HCT116 (cell line): Measurements from ENCODE around the gene TGM4. TPM values are rescaled to one million over a fixed set of nuclear protein-coding genes. Genes with fewer than 3 reads are reported as not detected.

Source experiments
- ATAC-seq: fragments of 200-7000 bp; cut with Tn5 transposase; 2 replicates; pipeline ENCODE4 v1.9.1; 2020; ENCODE audit warnings: mild to moderate bottlenecking, moderate library complexity
- BruUV-seq: library from RNA; stranded (reverse); fragments of 400-500 nt; replicated peaks from 2 replicates; lab custom pipeline; 2021; lab: Mats Ljungman, UMichigan
- CTCF ChIA-PET: fragments of 300-600 bp; sonication (Branson Sonifier 250); formaldehyde crosslinking; loops from one replicate; lab custom pipeline; 2021; ENCODE audit warnings: antibody characterized with exemption; lab: Charles Lee
- POLR2A ChIA-PET: fragments of 300-600, 350-600 bp; sonication (Branson Sonifier 250); formaldehyde crosslinking; loops from one replicate; lab custom pipeline; 2021; ENCODE audit warnings: antibody characterized with exemption; lab: Charles Lee
- RAD21 ChIA-PET, 2 experiments: fragments of 300-600 bp; sonication (Branson Sonifier 250); formaldehyde crosslinking; loops; one replicate each; lab custom pipeline; 2023; ENCODE audit warnings: low total read pairs in 2 of 2; ENCODE audit not compliant: uncharacterized antibody in 2 of 2, unreplicated experiment in 2 of 2, low non-redundant PET in 1 of 2; lab: Charles Lee
- DNase-seq: peaks from one replicate; pipeline ENCODE4 v3.0.0-alpha.2; 2010; ENCODE audit warnings: low read depth, low spot score
- H2AFZ ChIP-seq: fragments of 200-600 bp; shearing (Covaris generic), sonication (generic); 2 replicates; pipeline ENCODE4 v1.6.1; 2017; ENCODE audit warnings: low read depth, mixed run types, mixed read lengths, antibody characterized with exemption, low read length; ENCODE audit not compliant: poor library complexity, severe bottlenecking
- H3K27ac ChIP-seq: 2 replicates; pipeline ENCODE4 v1.5.1; 2012; ENCODE audit warnings: low read depth, low read length
- H3K27me3 ChIP-seq: fragments of 200-600 bp; sonication (generic); 2 replicates; pipeline ENCODE4 v1.6.1; 2016; ENCODE audit warnings: mixed run types, low read length, mixed read lengths; ENCODE audit not compliant: insufficient read depth
- H3K36me3 ChIP-seq, 2 experiments: fragments of 200-500 bp in 1 of 2; fragments of 200-600 bp in 1 of 2; sonication (Bioruptor generic) in 1 of 2; sonication (generic) in 1 of 2; 2 replicates each; pipeline versions ENCODE4 v1.5.1 to v1.6.1; 2014 to 2016; ENCODE audit warnings: low read length in 2 of 2, inconsistent platforms in 1 of 2, mixed read lengths in 1 of 2, mixed run types in 1 of 2; ENCODE audit not compliant: insufficient read depth in 2 of 2, control insufficient read depth in 1 of 2
- H3K4me1 ChIP-seq, 2 experiments: fragments of 200-600 bp in 1 of 2; sonication (generic) in 1 of 2; 2 replicates each; pipeline versions ENCODE4 v1.5.1 to v1.6.1; 2012 to 2017; ENCODE audit warnings: low read length in 2 of 2, inconsistent platforms in 1 of 2, mild to moderate bottlenecking in 1 of 2, mixed read lengths in 1 of 2, mixed run types in 1 of 2, moderate library complexity in 1 of 2; ENCODE audit not compliant: insufficient read depth in 2 of 2, control insufficient read depth in 1 of 2
- H3K4me2 ChIP-seq: fragments of 200-600 bp; sonication (generic); 2 replicates; pipeline ENCODE4 v1.6.1; 2017; ENCODE audit warnings: mixed run types, low read length, mixed read lengths
- H3K4me3 ChIP-seq, 2 experiments: fragments of 200-600 bp in 1 of 2; sonication (generic) in 1 of 2; replicated peaks in 1 of 2; 2 replicates each; pipeline ENCODE4 v1.5.1; 2011 to 2016; ENCODE audit warnings: low read length in 2 of 2, control low read depth in 1 of 2, low read depth in 1 of 2, mild to moderate bottlenecking in 1 of 2, mixed read lengths in 1 of 2, mixed run types in 1 of 2
- H3K79me2 ChIP-seq: fragments of 200-600 bp; sonication (generic); 2 replicates; pipeline ENCODE4 v1.6.1; 2017; ENCODE audit warnings: mild to moderate bottlenecking, mixed run types, low read length, moderate library complexity, mixed read lengths; ENCODE audit not compliant: insufficient read depth
- H3K9ac ChIP-seq: fragments of 200-600 bp; sonication (generic); 2 replicates; pipeline ENCODE4 v1.6.1; 2016; ENCODE audit warnings: low read length, mixed read lengths
- H3K9me2 ChIP-seq: fragments of 200-600 bp; sonication (generic), shearing (Covaris generic); 2 replicates; pipeline ENCODE4 v1.6.1; 2017; ENCODE audit warnings: mixed run types, mild to moderate bottlenecking, moderate library complexity; ENCODE audit not compliant: insufficient read depth
- H3K9me3 ChIP-seq, 2 experiments: fragments of 200-500 bp in 1 of 2; fragments of 200-600 bp in 1 of 2; sonication (Bioruptor generic) in 1 of 2; sonication (generic) in 1 of 2; 2 replicates each; pipeline ENCODE4 v1.6.1; 2014 to 2017; ENCODE audit warnings: low read length in 2 of 2, mixed read lengths in 2 of 2, inconsistent platforms in 1 of 2, low read depth in 1 of 2, mild to moderate bottlenecking in 1 of 2, mixed run types in 1 of 2, moderate library complexity in 1 of 2; ENCODE audit not compliant: control insufficient read depth in 1 of 2, insufficient read depth in 1 of 2
- H4K20me1 ChIP-seq: fragments of 200-600 bp; sonication (generic), shearing (Covaris generic); 2 replicates; pipeline ENCODE4 v1.6.1; 2017; ENCODE audit warnings: mixed run types, mild to moderate bottlenecking, moderate library complexity; ENCODE audit not compliant: insufficient read depth
- CBX3 ChIP-seq: IDR thresholded peaks from 2 replicates; pipeline ENCODE4 v1.6.1; 2012; ENCODE audit warnings: low read depth
- CEBPB ChIP-seq: IDR thresholded peaks from 2 replicates; pipeline ENCODE4 v1.6.1; 2012; ENCODE audit warnings: low read depth
- CTCF ChIP-seq, 3 experiments: fragments of 200-600 bp in 1 of 3; sonication (generic) in 1 of 3; IDR thresholded peaks in 2 of 3; conservative IDR thresholded peaks in 1 of 3; 2 replicates each; pipeline ENCODE4 v1.5.1; 2012 to 2017; ENCODE audit warnings: low read depth in 2 of 3, low read length in 2 of 3, antibody characterized with exemption in 1 of 3, borderline replicate concordance in 1 of 3, control low read depth in 1 of 3, mild to moderate bottlenecking in 1 of 3, mixed read lengths in 1 of 3, mixed run types in 1 of 3, moderate library complexity in 1 of 3; ENCODE audit not compliant: insufficient read depth in 1 of 3
- EZH2 ChIP-seq: fragments of 200-600 bp; sonication (generic); IDR thresholded peaks from 2 replicates; pipeline ENCODE4 v1.6.1; 2017; ENCODE audit warnings: antibody characterized with exemption, mixed run types
- EZH2phosphoT487 ChIP-seq: fragments of 200-600 bp; IDR thresholded peaks from 2 replicates; pipeline ENCODE4 v1.6.1; 2018; ENCODE audit warnings: antibody characterized with exemption, borderline replicate concordance
- MAX ChIP-seq: IDR thresholded peaks from 2 replicates; pipeline ENCODE4 v1.6.1; 2012
- REST ChIP-seq: IDR thresholded peaks from 2 replicates; pipeline ENCODE4 v1.6.1; 2012; ENCODE audit warnings: low read depth
- SIN3A ChIP-seq: IDR thresholded peaks from 2 replicates; pipeline ENCODE4 v1.6.1; 2012; ENCODE audit warnings: low read depth
- SP1 ChIP-seq: IDR thresholded peaks from 2 replicates; pipeline ENCODE4 v1.6.1; 2012; ENCODE audit warnings: low read depth
- SRF ChIP-seq: IDR thresholded peaks from 2 replicates; pipeline ENCODE4 v1.6.1; 2012; ENCODE audit warnings: low read depth
- TCF7L2 ChIP-seq: IDR thresholded peaks from 2 replicates; pipeline ENCODE4 v1.7.0; 2011; ENCODE audit warnings: borderline replicate concordance, inconsistent platforms; ENCODE audit not compliant: insufficient read depth, insufficient read length; ENCODE audit errors: extremely low read depth
- YY1 ChIP-seq: IDR thresholded peaks from 2 replicates; pipeline ENCODE4 v1.6.1; 2011; ENCODE audit warnings: low read length, low read depth, moderate library complexity, mild to moderate bottlenecking; ENCODE audit not compliant: insufficient replicate concordance; ENCODE audit errors: extremely low read depth
- ZNF274 ChIP-seq: fragments of 200-500 bp; sonication (Bioruptor generic); IDR thresholded peaks from 2 replicates; pipeline ENCODE4 v1.6.1; 2014; ENCODE audit warnings: mild to moderate bottlenecking, low read depth, low read length, inconsistent platforms
- intact Hi-C: fragments of 100-400 bp; cut with micrococcal nuclease; formaldehyde crosslinking; loops from 2 replicates; pipeline ENCODE4 v1.10.0; 2022
- total RNA-seq: library from RNA; stranded (reverse); gene quantifications from one replicate; pipeline ENCODE4 v1.2.1, GENCODE V29; 2021; ENCODE audit not compliant: unreplicated experiment

Gene TGM4
- total RNA-seq, 1 experiment from 2014 or later = not detected

- TF ChIP-seq TCF7L2 = no peak
- TF ChIP-seq EZH2 = no peak
These were observed 81.5 kb downstream of the TGM4 start (continued) for GRCh38 chr3:44955917-44956316.

- ChIA-PET RAD21 (no interaction called here), POLR2A (no interaction called here), CTCF (no interaction called here)
- H3K4me3 ChIP-seq = no peak overlapping the region
- H2AFZ ChIP-seq = no peak overlapping the region
- intact Hi-C loops = no loop called here
- no peaks in the 10 kb centered on the region for H3K9me3 ChIP-seq
- no peak for ATAC-seq
- no peaks in the 10 kb centered on the region for H3K9me2 ChIP-seq
- BruUV-seq = no TSS peak
- DNase-seq = no peak
- no peaks in the 10 kb centered on the region for H3K27me3 ChIP-seq
- peaks cover 40% of the 10 kb centered on the region for H3K79me2 ChIP-seq
- TF ChIP-seq CEBPB (no peak), CBX3 (no peak)
- H3K4me2 ChIP-seq = no peak overlapping the region
- H3K36me3 ChIP-seq = no peaks in the 10 kb centered on the region
- H3K27ac ChIP-seq = no peak overlapping the region
- peaks cover 0 to 2% of the 10 kb centered on the region in 2 experiments; a peak in 1 of 4 replicates for H3K4me1 ChIP-seq
- no peak overlapping the region for H3K9ac ChIP-seq
- no peaks in the 10 kb centered on the region for H4K20me1 ChIP-seq
These were observed 83.6 kb downstream of the TGM4 start for GRCh38 chr3:44957986-44958385.

- ATAC-seq (no peak), DNase-seq (no peak)
- intact Hi-C loops = no loop called here
- H3K9me3 ChIP-seq = no peaks in the 10 kb centered on the region
- RAD21 ChIA-PET = no interaction called here
- H3K4me2 ChIP-seq = no peak overlapping the region
- no peak overlapping the region for H3K4me3 ChIP-seq
- H3K36me3 ChIP-seq = no peaks in the 10 kb centered on the region
- POLR2A ChIA-PET = no interaction called here
- no peak overlapping the region for H2AFZ ChIP-seq
- CTCF ChIA-PET = no interaction called here
- BruUV-seq = no TSS peak
- no peak overlapping the region for H3K9ac ChIP-seq
- H3K79me2 ChIP-seq = peaks cover 44% of the 10 kb centered on the region
- no peaks in the 10 kb centered on the region for H4K20me1 ChIP-seq
- H3K9me2 ChIP-seq = no peaks in the 10 kb centered on the region
- H3K4me1 ChIP-seq = peaks cover 0 to 6% of the 10 kb centered on the region in 2 experiments; a peak in 1 of 4 replicates
- no peak overlapping the region for H3K27ac ChIP-seq
- H3K27me3 ChIP-seq = no peaks in the 10 kb centered on the region
- TF ChIP-seq SIN3A (no peak), MAX (no peak), EZH2phosphoT487 (no peak), CTCF (IDR thresholded peaks at IDR 0.05 in 2 of 3, conservative IDR thresholded peaks at IDR 0.05 in 1 of 3; ENCODE audit: borderline replicate concordance in 1 of 3, insufficient read depth in 1 of 3, low read depth in 2 of 3, low read length in 2 of 3) (no peak), SRF (no peak), CBX3 (no peak), ZNF274 (no peak), YY1 (no peak), TCF7L2 (no peak), CEBPB (no peak), REST (no peak), SP1 (no peak), EZH2 (no peak)
These were observed 84.0 kb downstream of the TGM4 start for GRCh38 chr3:44958386-44958785.
